Ovary (tissue), 3 donors: ENCODE data around the gene NKD2.

ENCODE experiments used
- EP300 ChIP-seq: sonication (generic); formaldehyde crosslinking; IDR thresholded peaks from one replicate; pipeline ENCODE4 v1.6.1; 2017; ENCODE audit warnings: antibody characterized with exemption
- POLR2A ChIP-seq: fragments of 450-650 bp; IDR thresholded peaks from one replicate; pipeline ENCODE4 v1.6.1; 2017; ENCODE audit warnings: antibody characterized with exemption, mild to moderate bottlenecking, moderate library complexity
- TF ChIP-seq, protein P1 (sequence below), 3 donors: fragments of 450-650 bp in 2 of 3; fragments of 200-600 bp in 1 of 3; IDR thresholded peaks; one replicate each; pipeline versions ENCODE4 v1.5.1 to v1.8.0; 2016 to 2022; ENCODE audit warnings: antibody characterized with exemption in 3 of 3, mild to moderate bottlenecking in 1 of 3
- donor health status: DM: no; HTN: no; CAD: no.

DNA sequence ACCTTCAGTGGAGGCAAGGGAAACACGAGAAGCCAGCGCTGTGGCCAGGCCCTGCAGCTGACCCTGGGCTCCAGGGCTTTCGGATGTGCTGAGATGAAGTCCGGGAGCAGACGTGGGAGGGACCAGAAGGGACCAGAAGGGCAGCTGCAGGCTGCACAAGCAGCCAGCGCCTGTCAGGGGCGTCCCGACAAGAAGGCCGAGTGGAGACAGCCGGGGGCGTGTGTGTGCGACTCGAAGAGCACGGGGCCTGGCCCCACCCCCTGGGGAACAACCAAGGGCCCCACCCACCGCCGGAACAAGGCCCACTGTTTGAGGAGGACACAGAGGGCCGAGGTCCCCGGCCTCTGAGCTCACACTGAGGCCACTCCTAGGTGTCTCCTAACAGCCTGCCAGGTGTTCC lies 71.8 kb downstream of the NKD2 start:
- TF ChIP-seq, protein P1, sequence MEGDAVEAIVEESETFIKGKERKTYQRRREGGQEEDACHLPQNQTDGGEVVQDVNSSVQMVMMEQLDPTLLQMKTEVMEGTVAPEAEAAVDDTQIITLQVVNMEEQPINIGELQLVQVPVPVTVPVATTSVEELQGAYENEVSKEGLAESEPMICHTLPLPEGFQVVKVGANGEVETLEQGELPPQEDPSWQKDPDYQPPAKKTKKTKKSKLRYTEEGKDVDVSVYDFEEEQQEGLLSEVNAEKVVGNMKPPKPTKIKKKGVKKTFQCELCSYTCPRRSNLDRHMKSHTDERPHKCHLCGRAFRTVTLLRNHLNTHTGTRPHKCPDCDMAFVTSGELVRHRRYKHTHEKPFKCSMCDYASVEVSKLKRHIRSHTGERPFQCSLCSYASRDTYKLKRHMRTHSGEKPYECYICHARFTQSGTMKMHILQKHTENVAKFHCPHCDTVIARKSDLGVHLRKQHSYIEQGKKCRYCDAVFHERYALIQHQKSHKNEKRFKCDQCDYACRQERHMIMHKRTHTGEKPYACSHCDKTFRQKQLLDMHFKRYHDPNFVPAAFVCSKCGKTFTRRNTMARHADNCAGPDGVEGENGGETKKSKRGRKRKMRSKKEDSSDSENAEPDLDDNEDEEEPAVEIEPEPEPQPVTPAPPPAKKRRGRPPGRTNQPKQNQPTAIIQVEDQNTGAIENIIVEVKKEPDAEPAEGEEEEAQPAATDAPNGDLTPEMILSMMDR (IDR thresholded peaks at IDR 0.05) = no peak
- no peak for TF ChIP-seq POLR2A
- no peak for TF ChIP-seq EP300
